NCI-H1092 (cell line): Measurements from ENCODE around the gene TMEM101.
"Not testable (repeated sequence)": the region's sequence is repeated elsewhere in the genome, so short reads cannot be mapped to it uniquely, and the experiment has no call there.

Experiments
- DNase-seq: peaks from one replicate; lab custom pipeline; 2025; lab: John Stamatoyannopoulos, UW

Gene TMEM101

GRCh38 chr17:44023545-44024270 lies 8.9 kb upstream of the TMEM101 start:
- DNase-seq, result no peak

- DNase-seq, result no peak
Measured at GRCh38 chr17:44022246-44022645, 7.5 kb upstream of the TMEM101 start.

- not testable (repeated sequence) for DNase-seq
Measured at GRCh38 chr17:44021227-44021626, 6.5 kb upstream of the TMEM101 start.

- no peak for DNase-seq
Measured at GRCh38 chr17:44014133-44014436, 678 bp downstream of the TMEM101 start.

GRCh38 chr17:44012874-44013273 lies 1.9 kb downstream of the TMEM101 start:
- DNase-seq, result no peak

GRCh38 chr17:44012391-44012790 lies 2.4 kb downstream of the TMEM101 start:
- no peak for DNase-seq

- DNase-seq, result no peak
Measured at GRCh38 chr17:44011876-44012275, 2.9 kb downstream of the TMEM101 start.

GRCh38 chr17:44010966-44011647 lies 3.7 kb downstream of the TMEM101 start:
- DNase-seq, result no peak

GRCh38 chr17:44008205-44008909 lies 6.4 kb downstream of the TMEM101 start:
- DNase-seq, result no peak

- DNase-seq, result no peak
Measured at GRCh38 chr17:44007346-44008204, 7.2 kb downstream of the TMEM101 start.

GRCh38 chr17:44006598-44007345 lies 8.0 kb downstream of the TMEM101 start:
- DNase-seq, result peak; percentile 68

GRCh38 chr17:44006272-44006597 lies 8.5 kb downstream of the TMEM101 start:
- DNase-seq, result no peak

GRCh38 chr17:44005527-44006271 lies 9.1 kb downstream of the TMEM101 start:
- DNase-seq, result no peak

GRCh38 chr17:44004761-44005526 lies 9.8 kb downstream of the TMEM101 start:
- no peak for DNase-seq

- DNase-seq, result no peak
Measured at GRCh38 chr17:44004077-44004760, 10.5 kb downstream of the TMEM101 start, which contains the start of gene NAGS. NAGS (plus strand) TSS chr17:44004622; CDS start chr17:44004664, 42 bp downstream.

GRCh38 chr17:44002141-44002848 lies 12.5 kb downstream of the TMEM101 start:
- no peak for DNase-seq

- DNase-seq, result no peak
Measured at GRCh38 chr17:44001461-44001920, 13.3 kb downstream of the TMEM101 start.

GRCh38 chr17:44000871-44001460 lies 13.8 kb downstream of the TMEM101 start:
- DNase-seq, result no peak
